ENCODE data around the gene FN1. TPM values are rescaled to one million over a fixed set of nuclear protein-coding genes. Genes with fewer than 3 reads are reported as not detected.

The FN1 gene
- total RNA-seq, 1 experiment from 2014 or later, result 1,570 TPM

GRCh38 chr2:215355801-215356200 lies 80.1 kb downstream of the FN1 start:
- no peak overlapping the region for H3K27ac ChIP-seq (ENCODE audit: low read depth, low read length, poor library complexity, severe bottlenecking)
- no TSS peak for BruUV-seq (replicated peaks)
- H3K9me3 ChIP-seq (ENCODE audit: low read depth, low read length, poor library complexity, severe bottlenecking), result no peaks in the 10 kb centered on the region
- no peak overlapping the region for H3K4me3 ChIP-seq (ENCODE audit: low read depth, low read length, poor library complexity, severe bottlenecking)
- peaks cover 10% of the 10 kb centered on the region for H3K36me3 ChIP-seq (ENCODE audit: insufficient read depth, low read length, poor library complexity, severe bottlenecking)
- intact Hi-C loops (cut with micrococcal nuclease; ENCODE audit: unreplicated experiment), result no loop called here
- CTCF ChIA-PET, result no interaction called here
- H3K4me1 ChIP-seq (ENCODE audit: insufficient read depth, low read length, poor library complexity, severe bottlenecking), result peaks cover 4% of the 10 kb centered on the region
- H3K27me3 ChIP-seq (replicated peaks; ENCODE audit: insufficient read depth, low read depth, low read length, poor library complexity), result no peaks in the 10 kb centered on the region
- POLR2A ChIA-PET (ENCODE audit: low non-redundant PET), result no interaction called here
- no peak for TF ChIP-seq EZH2 (IDR thresholded peaks at IDR 0.05; ENCODE audit: borderline replicate concordance, low read depth, low read length, poor library complexity, severe bottlenecking)
- no peak for TF ChIP-seq CTCF (conservative IDR thresholded peaks at IDR 0.05; ENCODE audit: low read depth, low read length)
- no peak for DNase-seq (ENCODE audit: low spot score)

GRCh38 chr2:215354771-215355695 lies 80.8 kb downstream of the FN1 start:
- CTCF ChIA-PET, result no interaction called here
- Histone ChIP-seq H3K27ac (ENCODE audit: low read depth, low read length, poor library complexity, severe bottlenecking) (no peak overlapping the region), H3K27me3 (replicated peaks; ENCODE audit: insufficient read depth, low read depth, low read length, poor library complexity) (no peaks in the 10 kb centered on the region), H3K9me3 (ENCODE audit: low read depth, low read length, poor library complexity, severe bottlenecking) (no peaks in the 10 kb centered on the region), H3K4me3 (ENCODE audit: low read depth, low read length, poor library complexity, severe bottlenecking) (no peak overlapping the region), H3K4me1 (ENCODE audit: insufficient read depth, low read length, poor library complexity, severe bottlenecking) (peaks cover 4% of the 10 kb centered on the region), H3K36me3 (ENCODE audit: insufficient read depth, low read length, poor library complexity, severe bottlenecking) (peaks cover 3% of the 10 kb centered on the region)
- DNase-seq (ENCODE audit: low spot score), result no peak
- intact Hi-C loops (cut with micrococcal nuclease; ENCODE audit: unreplicated experiment), result no loop called here
- POLR2A ChIA-PET (ENCODE audit: low non-redundant PET), result interaction anchor here (0.6 kb wide), 1 partner anchor 181 kb away, joined by 3 read pairs; no protein-coding TSS in a partner anchor
- TF ChIP-seq CTCF (conservative IDR thresholded peaks at IDR 0.05; ENCODE audit: low read depth, low read length) (no peak), EZH2 (IDR thresholded peaks at IDR 0.05; ENCODE audit: borderline replicate concordance, low read depth, low read length, poor library complexity, severe bottlenecking) (no peak)
- no TSS peak for BruUV-seq (replicated peaks)

GRCh38 chr2:215352602-215353001 lies 83.3 kb downstream of the FN1 start:
- DNase-seq (ENCODE audit: low spot score), result no peak
- POLR2A ChIA-PET (ENCODE audit: low non-redundant PET), result no interaction called here
- TF ChIP-seq CTCF (conservative IDR thresholded peaks at IDR 0.05; ENCODE audit: low read depth, low read length) (no peak), EZH2 (IDR thresholded peaks at IDR 0.05; ENCODE audit: borderline replicate concordance, low read depth, low read length, poor library complexity, severe bottlenecking) (no peak)
- CTCF ChIA-PET, result no interaction called here
- Histone ChIP-seq H3K27ac (ENCODE audit: low read depth, low read length, poor library complexity, severe bottlenecking) (no peak overlapping the region), H3K4me3 (ENCODE audit: low read depth, low read length, poor library complexity, severe bottlenecking) (no peak overlapping the region), H3K9me3 (ENCODE audit: low read depth, low read length, poor library complexity, severe bottlenecking) (no peaks in the 10 kb centered on the region), H3K36me3 (ENCODE audit: insufficient read depth, low read length, poor library complexity, severe bottlenecking) (peaks cover 22% of the 10 kb centered on the region), H3K4me1 (ENCODE audit: insufficient read depth, low read length, poor library complexity, severe bottlenecking) (peaks cover 2% of the 10 kb centered on the region), H3K27me3 (replicated peaks; ENCODE audit: insufficient read depth, low read depth, low read length, poor library complexity) (no peaks in the 10 kb centered on the region)
- no TSS peak for BruUV-seq (replicated peaks)
- intact Hi-C loops (cut with micrococcal nuclease; ENCODE audit: unreplicated experiment), result no loop called here
